ENCODE data around the gene OXCT2.
A peak's percentile ranks its signal among the peaks of the same experiment; 100 is the strongest.
"Not testable (repeated sequence)": the region's sequence is repeated elsewhere in the genome, so short reads cannot be mapped to it uniquely, and the experiment has no call there.

OXCT2 gene

DNA sequence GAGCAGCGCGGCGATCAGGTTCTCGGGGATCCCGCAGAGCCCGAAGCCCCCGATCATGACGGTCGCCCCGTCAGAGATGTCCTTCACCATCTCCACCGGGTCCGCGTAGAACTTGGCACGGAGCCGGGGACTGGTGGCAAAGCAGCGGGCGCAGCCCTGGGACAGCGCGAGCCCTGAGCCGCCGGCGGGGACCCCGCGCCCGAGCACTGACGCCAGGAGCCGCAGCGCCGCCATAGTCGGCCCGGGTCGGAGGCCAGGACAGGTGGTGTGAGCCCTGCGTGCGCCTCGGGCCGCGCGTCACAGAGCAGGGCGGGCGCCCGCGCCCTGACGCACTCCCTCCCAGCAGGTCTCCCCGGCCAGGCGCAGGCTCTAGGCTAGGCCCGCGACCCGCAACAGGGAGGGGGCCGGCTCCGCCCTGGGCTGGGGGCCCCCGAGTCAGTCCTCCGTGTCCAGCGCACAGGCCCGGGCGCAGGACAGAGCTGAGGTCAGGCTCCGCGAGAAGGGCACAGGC lies at the start of gene OXCT2:
Gene OXCT2, minus strand, starts transcription at position 327 of the 511 bp plus-strand sequence. Its CDS starts 93 bp downstream, at position 234.
- peak in 1 of 3 experiments; percentile 13 for DNase-seq (ENCODE audit: low read depth in 3 of 3)

DNA sequence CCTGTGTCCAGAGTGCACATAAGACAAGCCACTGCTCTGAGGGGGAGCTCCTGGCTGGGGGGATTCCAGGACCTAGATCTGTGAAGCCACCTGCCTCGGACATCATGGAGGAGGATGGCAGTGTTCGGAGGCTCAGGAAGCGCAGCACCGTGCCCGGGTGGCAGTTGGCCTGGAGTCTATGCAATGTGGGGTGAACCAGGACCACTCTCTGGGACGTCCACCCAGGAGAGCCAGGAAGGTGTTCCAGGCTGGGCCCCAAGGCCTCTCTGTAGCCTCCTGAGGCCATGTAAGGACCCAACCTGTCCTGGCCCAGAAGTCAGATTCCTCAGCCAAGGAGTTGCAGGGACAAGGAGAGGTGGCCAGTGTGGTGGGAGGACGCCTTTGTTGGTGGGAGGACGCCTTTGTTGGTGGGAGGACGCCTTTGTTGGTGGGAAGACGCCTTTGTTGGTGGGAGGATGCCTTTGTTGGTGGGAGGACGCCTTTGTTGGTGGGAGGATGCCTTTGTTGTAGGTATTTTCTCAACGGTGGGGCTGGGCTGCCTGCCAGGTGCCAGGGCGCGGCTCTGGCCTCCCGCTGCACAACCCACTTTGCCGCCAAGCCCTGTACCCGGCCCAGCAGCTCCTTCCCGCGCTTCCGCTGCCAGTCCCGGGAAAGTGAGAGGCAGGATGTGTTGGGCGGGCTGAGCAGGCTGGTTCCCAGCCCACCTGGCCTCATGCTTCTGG lies 48.1 kb upstream of the OXCT2 start:
- DNase-seq (ENCODE audit: low read depth in 3 of 3) = no peak

DNA sequence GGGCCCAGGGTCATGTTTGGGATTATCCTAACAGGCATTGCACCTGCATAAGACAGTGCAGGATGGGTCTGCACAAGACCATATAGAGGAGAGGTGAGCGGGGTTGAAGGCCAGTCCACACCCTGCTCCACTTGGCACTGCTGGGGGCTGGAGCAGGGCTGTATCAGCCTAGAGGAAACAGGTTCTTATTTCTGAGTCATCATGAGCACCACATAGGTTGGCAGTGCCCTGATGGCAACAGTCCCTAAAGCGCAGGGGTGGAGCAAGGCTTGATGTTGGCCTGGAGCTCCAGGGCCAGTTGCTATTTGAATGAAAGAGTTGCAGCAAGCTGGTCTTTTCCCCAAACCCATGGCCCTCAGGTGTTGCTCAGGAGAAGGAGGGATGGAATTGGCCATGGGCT lies 47.3 kb upstream of the OXCT2 start:
- no peak for DNase-seq (ENCODE audit: low read depth in 3 of 3)

DNA sequence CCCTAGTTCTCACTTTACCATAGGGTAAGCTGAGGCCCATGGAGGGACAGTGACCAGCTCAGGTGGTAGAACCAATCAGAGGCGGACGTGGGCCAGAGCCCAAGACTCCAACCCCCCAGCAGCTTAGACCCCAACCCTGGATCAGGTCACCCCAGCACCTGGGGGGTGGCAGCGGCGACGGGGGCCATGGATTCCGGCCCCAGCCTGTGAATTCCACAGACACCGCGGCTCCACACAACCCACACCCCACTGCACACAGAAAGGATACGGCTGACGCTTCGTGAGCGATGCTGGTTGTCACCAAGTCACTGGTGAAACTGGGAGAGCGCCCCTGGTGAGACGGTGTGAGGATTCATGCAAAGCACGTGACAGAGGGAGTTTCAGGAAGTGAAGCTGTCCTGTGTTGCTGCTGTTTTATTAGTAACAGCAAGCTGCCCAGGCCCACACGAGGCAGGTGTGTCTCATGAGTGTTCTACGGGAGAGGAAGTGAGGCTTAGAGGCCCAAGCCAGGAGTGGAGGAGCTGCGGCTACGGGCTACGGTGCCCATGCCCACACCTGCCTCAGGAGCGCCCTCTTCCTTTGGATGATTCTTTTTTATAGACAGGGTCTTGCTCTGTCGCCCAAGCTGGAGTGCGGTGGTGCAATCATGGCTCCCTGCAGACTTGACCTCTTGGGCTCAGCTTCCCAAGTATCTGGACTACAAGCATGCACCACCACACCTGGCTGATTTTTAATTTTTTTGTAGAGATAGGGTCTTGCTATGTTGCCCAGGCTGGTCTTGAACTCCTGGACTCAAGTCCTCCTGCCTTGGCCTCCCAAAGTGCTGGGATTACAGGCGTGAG lies 46.2 kb upstream of the OXCT2 start:
- DNase-seq (ENCODE audit: low read depth in 3 of 3) = peak; percentile 31 to 49 (median 47)

DNA sequence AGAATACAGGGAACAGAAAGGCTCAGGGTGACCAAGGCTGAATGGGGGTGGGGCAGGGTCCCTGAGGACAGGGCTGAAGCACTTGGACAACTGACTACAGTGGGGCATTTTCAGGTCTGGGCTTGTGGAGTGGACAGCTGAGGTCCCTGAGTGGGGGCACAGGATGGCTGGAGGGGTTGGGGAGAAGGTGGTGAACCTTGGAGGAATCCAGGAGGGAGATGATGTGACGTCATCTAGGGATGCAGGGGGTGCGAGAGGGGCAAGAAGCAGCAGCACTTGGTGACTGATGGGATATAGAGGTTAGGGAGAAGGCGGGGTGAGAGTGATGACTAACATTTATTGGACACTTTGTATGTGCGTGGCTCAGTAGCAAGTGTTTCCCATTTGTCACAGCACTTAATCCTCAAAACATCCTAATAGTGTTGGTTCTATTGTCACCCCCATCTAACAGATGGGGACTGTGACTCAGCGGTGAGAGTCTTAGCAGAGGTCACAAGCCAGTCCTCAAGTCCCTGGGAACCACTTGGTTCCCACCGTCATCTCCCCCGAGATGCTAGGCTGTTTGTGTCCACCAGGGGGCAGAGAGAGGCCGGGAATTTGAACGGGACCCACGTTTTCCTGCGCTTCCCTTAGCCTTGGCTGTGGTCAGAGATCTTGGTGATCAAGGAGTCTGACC lies 45.4 kb upstream of the OXCT2 start:
- peak in 1 of 3 experiments; percentile 32 for DNase-seq (ENCODE audit: low read depth in 3 of 3)

DNA sequence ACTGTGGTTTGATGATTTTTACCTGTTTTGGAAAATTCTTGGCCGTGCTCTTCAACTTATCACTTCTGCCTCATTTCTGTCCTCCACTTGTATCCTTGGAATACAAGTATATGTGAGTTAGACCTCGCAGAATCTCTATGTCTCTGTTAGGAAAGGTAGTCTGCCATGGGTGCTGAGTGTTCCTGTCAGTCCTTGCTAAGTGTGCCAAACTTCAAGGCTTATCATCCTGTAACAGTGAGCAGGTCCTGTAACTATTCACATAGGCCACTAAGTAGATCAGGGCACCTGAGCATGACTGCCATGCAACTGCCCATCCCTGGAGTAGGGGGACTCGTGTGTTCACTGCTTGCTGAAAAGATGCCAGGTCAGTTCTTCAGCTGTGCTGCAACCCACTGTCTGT lies 41.8 kb upstream of the OXCT2 start:
- no peak for DNase-seq (ENCODE audit: low read depth in 3 of 3)

DNA sequence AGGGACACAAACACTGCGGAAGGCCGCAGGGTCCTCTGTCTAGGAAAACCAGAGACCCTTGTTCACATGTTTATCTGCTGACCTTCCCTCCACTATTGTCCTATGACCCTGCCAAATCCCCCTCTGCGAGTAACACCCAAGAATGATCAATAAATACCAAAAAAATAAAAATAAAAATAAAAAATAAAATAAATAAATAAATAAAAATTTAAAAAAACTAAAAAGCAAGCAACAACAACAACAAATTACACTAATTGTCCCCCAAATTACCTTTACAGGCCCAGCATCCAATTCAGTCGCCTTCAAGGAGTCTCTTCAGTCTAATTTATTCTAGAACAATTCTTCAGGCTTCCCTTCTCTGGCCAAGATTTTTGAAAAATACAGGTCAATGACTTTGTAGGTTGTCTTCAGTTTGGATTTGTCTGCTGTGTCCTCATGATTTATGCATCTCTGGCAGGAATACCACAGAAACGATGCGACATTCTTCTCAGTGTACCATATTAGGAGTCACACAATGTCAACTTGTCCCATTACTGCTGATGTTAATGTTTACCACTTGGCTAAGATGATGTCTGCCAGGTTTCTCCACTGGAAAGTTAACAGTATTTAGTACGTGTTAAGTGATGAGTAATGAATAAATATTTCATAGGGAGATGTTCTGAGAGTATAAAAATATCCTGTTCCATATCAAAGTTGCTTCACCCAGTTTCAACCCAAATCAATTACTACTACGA lies 37.8 kb upstream of the OXCT2 start:
- no peak for DNase-seq (ENCODE audit: low read depth in 3 of 3)

DNA sequence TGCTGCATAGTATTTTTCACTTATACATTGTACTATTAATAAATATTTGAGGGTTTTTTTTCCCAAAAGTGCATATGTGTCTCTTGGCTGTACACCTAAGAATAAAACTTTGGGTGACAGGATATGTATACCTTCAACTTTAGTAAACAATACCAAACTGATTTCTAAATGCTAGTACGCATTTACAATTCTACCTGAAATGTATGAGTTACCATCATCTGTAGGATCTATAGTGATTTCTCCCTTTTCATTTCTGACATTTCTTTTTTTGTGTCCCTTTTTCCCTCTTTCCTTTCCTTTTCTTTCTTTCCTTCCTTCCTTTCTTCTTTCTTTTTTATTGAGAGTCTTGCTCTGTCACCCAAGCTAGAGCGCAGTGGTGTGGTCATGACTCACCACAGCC lies 34.2 kb upstream of the OXCT2 start:
- DNase-seq (ENCODE audit: low read depth in 3 of 3) = no peak

DNA sequence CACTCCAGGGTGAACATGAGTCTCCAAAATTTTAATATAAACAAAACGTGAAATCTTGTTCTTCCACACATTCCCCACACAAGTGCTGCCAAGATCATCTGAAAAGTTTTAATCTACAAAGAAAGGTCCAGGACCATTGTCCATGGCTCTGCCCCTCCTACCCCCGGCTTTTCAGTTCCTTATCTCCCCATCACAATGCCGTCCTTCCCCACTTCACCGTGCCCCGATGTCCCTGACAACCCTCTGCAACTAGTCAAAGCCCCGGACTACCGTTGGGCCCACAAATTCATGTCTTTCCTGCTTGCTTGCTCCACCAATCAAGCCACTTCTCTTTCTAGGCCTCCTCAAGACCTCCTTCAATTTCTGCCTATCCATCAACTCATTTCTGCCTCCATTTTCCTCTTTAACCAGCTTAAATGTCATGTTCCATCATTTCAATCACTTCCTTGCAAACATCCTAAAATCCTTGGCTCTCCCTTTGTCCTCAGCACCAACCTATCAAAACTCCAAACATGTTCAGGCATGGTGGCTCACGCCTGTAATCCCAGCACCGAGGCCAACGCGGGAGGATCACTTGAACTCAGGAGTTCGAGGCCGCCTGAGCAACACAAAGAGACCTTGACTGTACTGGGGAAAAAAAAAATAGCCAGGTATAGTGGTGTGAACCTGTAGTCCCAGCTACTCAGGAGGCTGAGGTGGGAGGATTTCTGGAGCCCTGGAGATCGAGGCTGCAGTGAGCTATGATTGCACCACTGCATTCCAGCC lies 31.5 kb upstream of the OXCT2 start:
- DNase-seq (ENCODE audit: low read depth in 3 of 3) = no peak

DNA sequence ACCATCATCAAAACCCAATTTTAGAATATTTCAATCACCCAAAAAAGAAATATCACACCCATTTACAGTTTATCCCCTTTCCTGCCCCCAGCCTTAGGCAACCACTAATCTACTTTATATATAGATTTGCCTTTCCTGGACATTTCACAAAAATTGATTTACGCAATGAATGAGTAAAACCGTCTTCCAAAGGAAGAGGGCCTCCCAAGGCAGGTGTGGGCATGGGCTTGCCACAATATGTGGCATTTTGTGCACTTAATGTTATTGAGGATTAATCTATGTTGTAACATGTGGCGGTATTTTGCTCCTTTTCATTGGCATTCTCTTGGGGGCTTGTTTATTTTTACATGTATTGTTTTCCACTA lies 29.3 kb upstream of the OXCT2 start:
- no peak for DNase-seq (ENCODE audit: low read depth in 3 of 3)

DNA sequence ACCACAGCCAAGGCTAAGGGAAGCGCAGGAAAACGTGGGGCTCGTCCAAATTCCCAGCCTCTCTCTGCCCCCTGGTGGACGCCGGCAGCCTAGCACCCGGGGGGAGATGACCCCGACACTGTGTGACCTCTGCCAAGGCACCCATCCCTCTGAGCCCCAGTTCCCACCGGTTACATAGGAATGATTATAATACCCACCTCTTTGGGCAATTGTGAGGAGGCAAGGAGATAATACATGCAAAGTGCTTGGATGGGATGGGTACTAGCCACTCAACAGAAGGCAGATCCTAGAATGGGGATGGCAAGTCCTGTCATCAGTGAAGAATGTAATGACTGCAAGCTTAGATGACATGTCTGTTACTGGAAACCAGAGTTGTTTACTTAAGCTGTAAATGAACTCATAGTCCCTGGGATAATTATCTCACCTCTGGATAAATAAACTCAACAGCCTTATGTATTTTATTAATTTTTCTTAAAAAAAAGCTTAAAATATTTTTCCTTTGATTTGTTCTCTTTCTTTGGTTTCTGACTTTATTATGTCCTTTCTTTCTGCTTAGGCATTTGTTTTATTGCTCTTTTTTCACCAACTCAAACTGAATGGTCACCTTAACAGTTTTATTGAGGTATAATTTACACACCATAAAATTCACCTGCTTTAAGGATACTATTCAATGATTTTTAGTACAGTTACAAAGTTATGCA lies 28.8 kb upstream of the OXCT2 start:
- DNase-seq (ENCODE audit: low read depth in 3 of 3) = peak; percentile 51 to 59 (median 54)

DNA sequence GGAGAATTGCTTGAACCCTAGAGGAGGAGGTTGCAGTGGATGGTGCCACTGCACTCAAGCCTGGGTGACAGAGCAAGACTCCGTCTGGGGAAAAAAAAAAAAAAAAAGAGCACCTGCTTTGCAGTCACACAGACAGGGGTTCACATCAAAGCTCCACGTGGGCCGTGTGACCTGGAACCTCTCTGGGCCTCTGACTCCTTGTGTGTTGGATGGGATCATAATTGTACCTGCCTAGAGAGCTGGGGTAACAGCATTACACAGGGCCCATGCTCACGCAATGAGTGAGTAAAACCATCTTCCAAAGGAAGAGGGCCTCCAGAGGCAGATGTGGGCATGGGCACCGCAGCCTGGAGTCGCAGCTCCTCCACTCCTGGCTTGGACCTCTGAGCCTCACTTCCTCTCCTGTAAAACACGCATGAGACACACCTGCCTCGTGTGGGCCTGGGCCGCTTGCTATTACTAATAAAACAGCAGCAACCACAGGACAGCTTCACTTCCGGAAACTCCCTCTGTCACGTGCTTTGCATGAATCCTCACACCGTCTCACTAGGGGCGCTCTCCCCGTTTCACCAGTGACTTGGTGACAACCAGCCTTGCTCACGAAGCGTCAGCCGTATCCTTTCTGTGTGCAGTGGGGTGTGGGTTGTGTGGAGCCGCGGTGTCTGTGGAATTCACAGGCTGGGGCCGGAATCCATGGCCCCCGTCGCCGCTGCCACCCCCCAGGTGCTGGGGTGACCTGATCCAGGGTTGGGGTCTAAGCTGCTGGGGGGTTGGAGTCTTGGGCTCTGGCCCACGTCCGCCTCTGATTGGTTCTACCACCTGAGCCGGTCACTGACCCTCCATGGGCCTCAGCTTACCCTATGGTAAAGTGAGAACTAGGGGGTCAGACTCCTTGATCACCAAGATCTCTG lies 28.0 kb upstream of the OXCT2 start:
- DNase-seq (ENCODE audit: low read depth in 3 of 3) = peak; percentile 52 to 81 (median 81)

DNA sequence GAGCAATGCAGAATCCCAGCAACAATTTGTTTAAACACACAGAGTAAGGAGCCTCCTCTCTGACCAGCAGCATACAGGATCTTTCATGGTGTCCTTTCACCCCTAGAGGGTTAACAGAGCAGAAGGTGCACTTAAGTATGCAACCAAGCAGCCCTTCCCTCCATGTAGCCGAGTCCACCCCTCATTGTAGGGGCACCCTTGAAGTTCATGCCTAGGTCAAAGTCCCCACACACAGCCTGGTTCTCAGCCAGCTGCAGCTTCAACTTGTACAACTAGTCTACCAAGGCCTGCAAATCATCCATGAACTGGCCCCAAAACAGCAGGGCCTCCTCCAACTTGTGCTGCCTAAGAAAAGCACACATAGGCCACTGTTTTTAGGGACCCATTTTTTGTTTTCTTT lies 24.5 kb upstream of the OXCT2 start:
- no peak for DNase-seq (ENCODE audit: low read depth in 3 of 3)

DNA sequence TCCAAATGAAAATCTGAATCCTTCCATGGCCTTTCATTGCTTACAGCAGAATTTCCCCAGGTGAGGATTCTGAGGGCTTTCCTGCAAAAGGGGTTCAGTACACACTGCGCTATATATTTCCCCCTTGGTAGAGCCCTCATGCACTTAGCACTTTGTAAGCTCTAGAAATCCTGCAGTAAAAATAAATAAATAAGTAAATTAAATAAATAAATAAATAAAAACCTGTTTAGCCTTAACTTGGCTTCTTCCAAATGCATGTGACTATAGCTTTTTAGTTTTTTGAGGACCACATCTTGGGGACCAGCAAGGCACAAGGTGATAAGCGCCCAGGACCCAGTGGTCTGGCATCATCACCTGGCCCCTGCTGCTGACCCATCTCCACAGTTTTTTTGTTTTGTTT lies 20.7 kb upstream of the OXCT2 start:
- no peak for DNase-seq (ENCODE audit: low read depth in 3 of 3)

DNA sequence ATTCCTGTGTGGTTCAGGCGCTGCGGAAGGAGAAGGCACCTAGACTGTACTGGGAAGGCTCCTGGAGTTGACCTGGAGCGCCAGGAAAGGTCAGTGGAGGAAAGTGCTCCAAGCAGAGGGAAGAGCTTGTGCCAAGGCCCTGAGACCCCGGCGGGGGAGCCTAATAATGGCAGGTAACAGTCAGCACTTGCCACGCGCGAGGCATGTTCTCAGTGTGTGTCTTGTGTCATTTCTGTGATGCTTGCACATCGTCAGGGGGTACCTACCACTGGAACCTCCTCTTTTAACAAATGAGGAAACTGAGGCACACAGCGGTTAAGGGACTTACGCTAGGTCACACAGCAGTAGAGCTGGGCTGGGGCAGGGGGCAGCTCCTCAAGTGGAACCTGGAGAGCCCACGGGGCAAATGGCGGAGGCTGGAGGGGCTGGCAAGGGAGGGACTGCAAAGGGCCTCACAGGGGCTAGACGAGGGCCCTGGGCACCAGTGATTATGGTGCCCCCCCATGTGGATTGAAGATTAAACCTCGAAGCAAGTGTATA lies 18.5 kb upstream of the OXCT2 start:
- no peak for DNase-seq (ENCODE audit: low read depth in 3 of 3)

DNA sequence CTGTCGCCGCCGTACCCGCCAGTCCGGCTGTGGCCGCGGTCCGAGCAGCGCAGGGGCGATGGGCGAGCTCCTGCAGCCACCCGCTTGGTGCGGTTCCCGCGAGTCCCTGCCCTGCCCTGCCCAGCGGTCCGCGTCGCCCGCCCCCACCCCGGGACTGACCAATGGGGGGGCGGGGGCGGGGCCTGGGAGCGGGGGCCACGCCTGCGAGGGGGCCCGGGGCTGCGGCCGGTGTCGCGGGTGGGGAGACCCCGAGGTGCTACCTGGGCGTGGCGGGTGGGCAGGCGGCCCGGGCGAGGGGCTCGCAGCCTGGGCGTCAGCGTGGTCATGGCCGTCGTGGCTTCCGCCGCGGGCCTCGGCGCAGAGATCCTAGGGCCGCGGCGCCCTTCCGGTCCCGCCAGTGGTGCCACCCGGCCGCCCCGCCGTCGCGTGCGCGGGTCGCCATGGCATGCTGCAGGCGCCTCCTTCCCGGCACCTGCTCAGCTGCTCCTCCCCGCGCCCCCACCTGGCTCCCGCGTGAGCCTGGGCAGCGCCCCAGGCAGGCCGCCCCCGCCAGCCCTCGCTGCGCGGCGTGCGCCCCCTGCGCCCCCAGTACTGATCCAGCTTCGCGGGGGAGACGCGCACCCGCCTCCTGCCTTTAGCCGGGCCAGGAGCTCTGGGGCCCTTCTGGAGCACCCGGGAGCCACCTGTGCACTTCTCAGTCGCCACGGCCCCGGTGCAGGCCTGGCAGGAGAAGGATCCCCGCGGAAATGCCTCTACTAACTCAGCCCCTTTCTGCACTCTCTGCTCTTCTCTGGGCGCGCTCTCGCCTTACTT lies 17.8 kb upstream of the OXCT2 start, which contains the start of gene BMP8B:
Gene BMP8B, minus strand, starts transcription at position 108 of the 813 bp plus-strand sequence. CDS start 380 bp downstream, outside the sequence.
- DNase-seq (ENCODE audit: low read depth in 3 of 3) = peak in 2 of 3 experiments; percentile 15 to 18

DNA sequence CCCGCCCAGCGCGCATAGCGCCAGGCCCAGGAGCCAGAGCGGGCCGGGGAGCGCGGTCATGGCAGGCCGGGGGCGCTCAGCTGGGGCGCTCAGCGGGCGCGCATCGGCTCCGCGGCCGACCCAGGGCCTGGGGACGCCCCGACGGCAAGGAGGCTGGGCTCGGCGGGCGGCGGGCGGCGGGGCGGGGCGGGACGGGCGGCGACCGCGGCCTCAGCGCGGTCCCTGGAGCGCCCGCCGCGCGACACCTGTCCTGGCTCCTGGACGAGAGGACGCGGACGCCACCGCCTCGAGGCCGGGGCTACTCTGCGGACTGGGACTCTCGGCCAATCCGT lies 17.2 kb upstream of the OXCT2 start:
- DNase-seq (ENCODE audit: low read depth in 3 of 3) = no peak

DNA sequence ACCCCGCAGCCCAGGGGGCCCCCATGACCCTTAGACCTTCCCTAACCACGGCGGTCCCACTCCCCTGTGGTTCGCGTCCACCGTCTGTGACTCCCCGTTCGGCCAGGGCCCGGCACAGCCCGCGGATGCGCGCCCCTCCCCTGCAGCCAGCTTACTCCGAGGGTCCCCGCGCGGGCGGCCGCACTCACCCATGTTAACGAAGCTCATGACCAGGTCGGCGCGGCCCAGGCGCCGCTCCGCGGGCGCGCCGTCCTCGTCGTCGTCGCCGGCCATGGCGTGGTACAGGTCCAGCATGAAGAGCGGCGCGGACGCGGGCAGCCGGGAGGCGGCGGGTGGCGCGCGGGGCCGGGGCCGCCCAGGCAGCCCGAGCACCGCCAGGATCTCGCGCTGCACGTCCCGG lies 16.8 kb upstream of the OXCT2 start:
- not testable (repeated sequence) for DNase-seq (ENCODE audit: low read depth in 3 of 3)

Measured in stimulated activated CD4-positive, alpha-beta T cell treated with anti-CD3 and anti-CD28 coated beads, TNF-alpha, amount 100 ng/mL, for 4 hours (primary cell).